Neural progenitor cell (in vitro differentiated cells): ENCODE measurements around the gene CHMP2A.

Experiments used
- CTCF ChIP-seq: fragments of 200-600 bp; sonication (generic); IDR thresholded peaks from 2 replicates; pipeline ENCODE4 v1.5.1; 2017; ENCODE audit warnings: antibody characterized with exemption, mild to moderate bottlenecking
- EZH2 ChIP-seq: fragments of 200-600 bp; sonication (generic); IDR thresholded peaks from 2 replicates; pipeline ENCODE4 v1.6.1; 2017; ENCODE audit warnings: antibody characterized with exemption, mild to moderate bottlenecking, moderate library complexity
- EZH2phosphoT487 ChIP-seq: fragments of 200-600 bp; sonication (generic); IDR thresholded peaks from 2 replicates; pipeline ENCODE4 v1.6.1; 2017; ENCODE audit warnings: antibody characterized with exemption

GRCh38 chr19:58570770-58571574, 16.1 kb upstream of the CHMP2A start:
- TF ChIP-seq CTCF = no peak
- TF ChIP-seq EZH2 = no peak
- no peak for TF ChIP-seq EZH2phosphoT487
